Esophagus muscularis mucosa (tissue), 3 donors: ENCODE data around the gene MAGI2.

ENCODE experiments used
- CTCF ChIP-seq, 3 experiments: fragments of 200-600 bp in 2 of 3; fragments of 450-650 bp in 1 of 3; sonication (generic) in 2 of 3; IDR thresholded peaks; one replicate each; pipeline ENCODE4 v1.5.1; 2017 to 2019; ENCODE audit warnings: antibody characterized with exemption in 3 of 3, mild to moderate bottlenecking in 2 of 3, moderate library complexity in 1 of 3
- POLR2AphosphoS5 ChIP-seq, 2 donors: sonication (generic); formaldehyde crosslinking; IDR thresholded peaks; one replicate each; pipeline ENCODE4 v1.6.1; 2017; ENCODE audit warnings: antibody characterized with exemption in 2 of 2

- TF ChIP-seq CTCF (IDR thresholded peaks at IDR 0.05) (no peak), POLR2AphosphoS5 (IDR thresholded peaks at IDR 0.05) (no peak)
Observed at GRCh38 chr7:78072201-78072590, 1381.3 kb downstream of the MAGI2 start.
